ENCODE measurements around the gene ARHGAP23.
"Not testable (repeated sequence)": the region's sequence is repeated elsewhere in the genome, so short reads cannot be mapped to it uniquely, and the experiment has no call there.

- not testable (repeated sequence) for TF ChIP-seq POLR2A, POLR2AphosphoS5 (IDR thresholded peaks at IDR 0.05)
Measured at GRCh38 chr17:38482039-38482699, 53.9 kb downstream of the ARHGAP23 start.

Data from stomach (tissue), 4 donors.